NCI-H128 (cell line): Measurements from ENCODE around the gene KCNQ1OT1.

ENCODE experiments used
- DNase-seq: peaks from one replicate; lab custom pipeline; 2025; ENCODE audit not compliant: unreplicated experiment; lab: John Stamatoyannopoulos, UW

KCNQ1OT1 gene

DNA sequence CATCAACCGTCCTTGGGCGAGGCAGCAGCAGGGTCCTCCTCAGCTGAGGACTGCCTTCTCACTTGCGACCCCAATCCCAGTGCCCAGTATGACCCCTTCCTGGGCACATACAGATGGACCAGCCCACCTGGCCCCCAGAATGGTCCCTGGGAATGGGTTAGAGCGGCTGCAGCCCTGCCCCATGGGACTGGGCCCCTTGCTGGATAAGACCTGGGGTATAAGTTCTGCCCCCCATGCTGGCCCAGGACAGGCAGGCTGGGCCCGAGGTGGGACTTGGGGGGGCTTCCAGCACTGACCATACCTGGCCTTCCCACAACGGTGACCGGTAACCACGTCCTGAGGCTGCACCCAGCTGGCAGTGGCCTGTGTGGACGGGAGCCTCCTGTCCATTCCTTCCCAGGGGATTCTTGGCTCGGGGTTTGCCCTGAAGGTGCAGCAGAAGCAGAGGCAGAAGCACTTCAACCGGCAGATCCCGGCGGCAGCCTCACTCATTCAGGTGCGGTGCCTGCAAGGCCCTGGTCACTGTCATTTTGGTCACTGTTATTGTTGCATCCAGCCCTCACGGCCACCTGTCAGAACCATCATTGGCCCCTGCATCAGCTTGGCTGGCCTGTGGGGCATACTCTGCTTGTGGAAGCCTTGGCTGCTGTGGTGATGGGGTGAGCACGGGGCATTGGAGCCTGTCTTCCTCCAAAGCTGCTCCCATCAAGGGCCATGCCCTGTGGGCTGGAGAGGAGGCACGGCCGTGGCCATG is 114.8 kb downstream of the KCNQ1OT1 start:
- no peak for DNase-seq

DNA sequence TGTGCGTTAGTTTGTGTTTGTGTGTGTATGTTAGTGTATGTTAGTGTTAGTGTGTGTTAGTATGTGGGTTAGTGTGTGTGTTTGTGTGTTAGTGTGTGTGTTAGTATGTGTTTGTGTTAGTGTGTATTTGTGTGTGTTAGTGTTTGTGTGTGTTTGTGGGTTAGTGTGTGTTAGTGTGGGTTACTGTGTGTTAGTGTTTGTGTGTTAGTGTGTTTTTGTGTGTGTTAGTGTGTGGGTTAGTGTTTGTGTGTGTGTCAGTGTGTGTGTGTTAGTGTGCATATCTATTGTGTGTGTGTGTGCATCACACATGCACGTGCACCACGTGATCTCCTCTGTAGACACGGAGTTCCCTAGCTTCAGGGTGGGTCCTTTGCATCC is 115.4 kb downstream of the KCNQ1OT1 start:
- DNase-seq = no peak

DNA sequence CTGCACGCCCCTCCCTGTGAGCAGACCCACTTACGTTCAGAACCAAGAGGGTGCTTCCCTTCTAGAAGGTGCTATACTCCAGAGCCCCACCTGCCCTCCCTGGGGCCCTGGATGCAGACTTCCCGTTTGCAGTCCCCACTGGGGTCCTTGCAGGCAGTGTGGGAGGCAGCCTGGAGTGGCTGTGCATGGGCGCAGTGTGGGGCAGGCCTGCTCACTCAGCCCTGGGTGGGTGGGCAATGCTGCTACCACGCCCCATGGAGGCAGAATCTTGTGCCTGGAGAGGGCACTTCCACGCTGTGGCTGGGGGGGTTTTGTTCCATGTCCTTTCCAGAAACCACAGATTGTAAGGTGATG is 116.2 kb downstream of the KCNQ1OT1 start:
- no peak for DNase-seq

DNA sequence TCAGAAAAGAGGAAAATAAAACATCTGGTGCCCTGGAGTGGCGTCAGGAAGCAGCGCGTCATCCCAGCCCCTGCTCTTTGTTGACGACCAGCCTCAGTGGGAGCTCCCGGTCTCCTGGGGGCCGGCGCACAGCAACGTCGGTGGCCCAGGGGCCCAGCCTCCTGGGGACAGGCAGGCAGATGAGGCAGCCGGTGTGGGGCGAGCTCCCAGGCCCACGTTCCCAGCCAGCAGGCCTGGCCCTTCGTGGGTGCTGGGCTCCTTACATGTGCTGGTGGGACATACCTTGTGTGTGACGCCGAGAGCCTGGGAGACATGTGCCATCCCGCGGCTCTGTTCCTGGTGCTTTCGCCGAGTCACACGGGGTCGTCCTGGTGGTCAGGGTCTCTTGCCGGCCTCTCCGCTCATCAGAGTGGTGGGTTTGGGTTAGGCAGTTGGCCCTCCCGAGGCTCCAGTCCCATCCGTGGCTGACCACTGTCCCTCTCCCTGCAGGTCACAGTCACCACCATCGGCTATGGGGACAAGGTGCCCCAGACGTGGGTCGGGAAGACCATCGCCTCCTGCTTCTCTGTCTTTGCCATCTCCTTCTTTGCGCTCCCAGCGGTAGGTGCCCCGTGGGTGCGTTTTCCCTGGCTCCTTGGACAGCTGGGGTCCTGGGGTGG is 116.7 kb downstream of the KCNQ1OT1 start:
- no peak for DNase-seq

DNA sequence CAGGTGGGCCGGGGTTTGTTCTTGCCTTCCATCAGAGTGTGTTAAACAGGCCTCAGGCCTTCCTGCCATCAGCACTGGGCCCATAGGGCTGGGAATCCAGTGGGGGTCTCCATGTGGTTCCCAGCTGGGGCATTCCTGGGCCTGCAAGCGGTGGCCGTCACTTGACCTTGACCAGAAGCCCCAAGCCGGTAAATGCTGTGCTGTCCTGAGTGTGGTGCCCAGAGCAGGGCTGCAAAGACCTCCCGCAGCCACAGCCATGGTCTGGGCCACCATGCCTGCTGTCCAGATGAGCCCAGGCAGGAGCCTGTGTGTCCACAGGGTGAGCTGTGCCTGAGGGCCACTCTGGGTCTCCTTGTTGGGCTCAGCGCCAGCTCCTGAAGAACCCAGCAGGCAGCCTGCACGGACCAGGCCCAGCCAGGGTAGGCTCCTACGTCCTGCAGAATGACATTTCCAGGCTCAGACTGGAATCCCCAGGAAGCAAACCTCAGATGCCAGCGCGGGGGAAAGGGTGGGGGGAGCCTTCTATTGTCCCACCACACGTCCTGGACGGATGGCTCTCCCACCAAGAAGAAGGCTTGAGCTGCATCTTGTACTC is 117.3 kb downstream of the KCNQ1OT1 start:
- DNase-seq = no peak

DNA sequence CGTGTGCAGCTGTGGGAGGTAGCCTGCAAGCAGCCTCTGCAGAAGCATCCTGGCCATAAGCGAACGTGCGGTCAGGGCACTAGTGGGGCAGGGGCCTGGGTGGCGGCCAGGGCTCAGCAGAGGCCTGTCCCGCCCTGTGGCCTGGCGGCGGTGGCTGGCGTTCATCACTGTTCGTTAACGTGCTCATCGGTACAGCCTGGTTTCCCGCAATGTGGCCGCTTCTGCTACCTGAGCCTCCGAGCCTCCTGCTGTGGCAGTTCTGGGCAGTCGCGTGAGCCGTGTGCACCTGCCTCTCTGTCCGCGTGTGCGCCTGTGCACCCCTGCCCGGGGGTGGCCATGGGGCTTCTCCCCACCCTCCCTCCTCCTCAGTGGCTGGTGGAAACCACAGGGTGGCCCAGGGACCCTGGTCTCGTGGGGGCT is 117.9 kb downstream of the KCNQ1OT1 start:
- DNase-seq = no peak

DNA sequence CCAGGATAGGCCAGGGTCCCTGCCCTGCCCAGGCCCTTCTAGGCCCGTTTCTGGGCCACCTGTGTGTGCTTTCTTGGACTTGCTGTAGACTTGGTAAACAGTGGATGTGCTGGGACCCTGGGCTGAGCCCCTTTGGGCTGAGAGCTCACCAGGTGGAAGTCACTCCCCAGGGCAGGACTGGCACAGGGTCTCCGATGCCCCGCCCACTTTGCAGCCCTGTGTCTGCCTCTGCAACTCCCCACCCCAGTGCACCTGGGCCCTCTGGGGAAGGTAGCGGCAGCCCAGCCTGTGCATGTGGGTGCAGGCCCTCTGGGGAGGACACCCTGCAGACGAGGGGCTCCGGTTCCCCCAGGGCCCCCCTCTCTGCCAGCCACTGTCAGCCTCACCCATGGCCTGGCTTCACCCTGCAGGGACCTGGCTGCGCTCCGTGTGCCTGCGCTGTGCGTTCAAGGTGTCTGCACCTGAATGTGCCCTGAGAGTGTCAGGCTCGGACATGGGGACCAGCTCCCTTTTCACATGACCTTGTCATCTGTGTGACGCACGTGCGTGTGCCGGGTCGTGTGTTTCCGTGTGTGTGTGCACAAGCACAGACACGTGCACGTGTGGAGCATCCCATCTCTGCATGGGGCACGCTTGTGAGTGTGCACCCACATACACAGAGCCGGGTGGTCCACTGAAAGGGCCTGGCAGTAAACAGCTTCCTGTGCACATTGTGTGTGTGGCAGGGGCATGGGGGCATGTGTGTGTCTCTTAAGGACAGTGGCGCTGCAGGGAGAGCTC is 118.5 kb downstream of the KCNQ1OT1 start:
- no peak for DNase-seq

DNA sequence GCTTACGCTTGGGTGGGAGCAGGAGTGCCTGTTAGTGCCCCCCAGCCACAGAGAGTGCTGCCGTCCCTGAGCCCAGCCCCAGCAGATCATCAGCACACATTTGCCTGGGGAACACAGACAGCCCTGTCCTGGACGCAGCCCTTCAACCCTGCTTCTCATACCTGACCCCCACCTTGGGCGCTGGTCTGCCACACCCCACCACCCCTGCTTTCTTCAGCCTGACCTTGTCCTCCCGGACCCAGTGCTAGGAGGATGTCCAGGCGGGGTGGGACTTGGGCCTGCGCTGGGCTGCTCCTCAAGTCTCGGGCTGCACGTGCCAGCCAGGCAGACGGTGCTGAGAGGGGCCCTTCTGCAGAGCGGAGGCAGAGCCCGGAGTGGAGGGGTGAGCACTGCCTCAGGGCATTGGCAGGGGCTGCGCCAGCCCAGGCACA is 119.2 kb downstream of the KCNQ1OT1 start:
- no peak for DNase-seq

DNA sequence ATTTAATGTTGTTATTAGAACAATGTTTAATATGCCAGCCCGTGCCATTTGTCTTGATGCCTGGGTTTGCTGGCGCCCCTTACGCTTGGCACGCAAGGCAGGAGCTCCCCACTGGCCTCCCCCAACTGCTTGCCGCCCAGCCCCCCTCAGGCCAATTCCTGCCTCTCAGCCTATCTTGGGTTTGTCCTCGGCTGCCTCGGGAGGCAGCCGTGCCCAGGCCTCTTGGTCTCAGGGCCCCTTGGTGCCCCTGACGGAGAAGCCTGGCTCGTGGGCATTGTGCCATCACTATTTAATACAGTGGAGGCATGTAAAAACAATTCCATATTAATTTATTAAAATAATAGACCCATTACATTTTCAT is 119.8 kb downstream of the KCNQ1OT1 start:
- DNase-seq = no peak

DNA sequence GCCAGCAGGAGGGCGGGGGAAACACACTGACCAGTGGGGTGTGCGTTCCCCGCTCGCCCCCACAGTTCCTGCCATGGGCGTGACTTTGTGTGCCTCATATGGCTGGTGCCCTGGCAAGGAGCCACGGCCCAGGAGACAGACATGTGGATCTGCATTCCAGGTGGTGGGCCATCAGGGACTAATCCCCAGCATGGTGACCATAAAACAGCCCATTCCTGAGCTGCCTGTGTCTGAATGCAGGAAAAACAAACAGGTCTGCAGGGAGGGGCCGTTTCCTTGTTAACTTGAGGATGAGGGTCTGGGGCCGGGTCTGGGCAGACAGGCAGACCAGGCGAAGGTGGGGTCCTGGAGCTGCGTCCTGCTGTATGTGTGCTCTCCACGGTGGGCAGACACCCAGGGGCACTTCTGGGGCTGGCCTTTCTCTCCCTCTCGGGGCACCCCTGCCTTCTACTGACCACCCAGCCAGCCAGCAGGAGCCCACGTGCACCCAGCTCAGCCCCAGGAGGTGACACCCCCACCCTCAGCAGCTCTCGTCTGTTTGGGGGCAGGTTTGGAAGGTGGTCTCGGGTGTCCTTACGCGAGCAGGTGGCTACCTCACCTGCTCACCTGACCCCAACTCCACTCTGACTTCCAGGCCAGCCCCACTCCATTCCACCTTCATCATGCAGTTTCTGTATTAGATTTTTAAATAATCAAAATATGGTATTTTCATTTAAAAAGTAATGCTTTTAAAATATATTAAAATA is 120.3 kb downstream of the KCNQ1OT1 start:
- no peak for DNase-seq

DNA sequence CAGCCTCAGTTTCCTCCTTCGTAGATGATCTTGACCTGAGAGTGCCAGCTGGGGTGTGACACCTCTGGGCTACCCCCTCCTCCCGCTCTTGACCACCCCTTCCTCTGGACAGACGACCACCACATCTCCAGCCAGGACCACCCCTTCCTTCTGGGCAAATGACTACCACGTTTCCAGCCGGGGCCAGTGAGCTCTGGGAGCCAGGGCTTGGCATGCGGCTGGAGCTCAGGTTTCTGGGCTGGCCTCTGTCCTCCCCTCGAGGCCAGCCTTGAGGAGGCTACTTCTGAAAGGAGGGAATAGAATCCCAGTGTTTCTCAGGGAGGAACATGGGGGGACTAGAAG is 120.9 kb downstream of the KCNQ1OT1 start:
- no peak for DNase-seq

DNA sequence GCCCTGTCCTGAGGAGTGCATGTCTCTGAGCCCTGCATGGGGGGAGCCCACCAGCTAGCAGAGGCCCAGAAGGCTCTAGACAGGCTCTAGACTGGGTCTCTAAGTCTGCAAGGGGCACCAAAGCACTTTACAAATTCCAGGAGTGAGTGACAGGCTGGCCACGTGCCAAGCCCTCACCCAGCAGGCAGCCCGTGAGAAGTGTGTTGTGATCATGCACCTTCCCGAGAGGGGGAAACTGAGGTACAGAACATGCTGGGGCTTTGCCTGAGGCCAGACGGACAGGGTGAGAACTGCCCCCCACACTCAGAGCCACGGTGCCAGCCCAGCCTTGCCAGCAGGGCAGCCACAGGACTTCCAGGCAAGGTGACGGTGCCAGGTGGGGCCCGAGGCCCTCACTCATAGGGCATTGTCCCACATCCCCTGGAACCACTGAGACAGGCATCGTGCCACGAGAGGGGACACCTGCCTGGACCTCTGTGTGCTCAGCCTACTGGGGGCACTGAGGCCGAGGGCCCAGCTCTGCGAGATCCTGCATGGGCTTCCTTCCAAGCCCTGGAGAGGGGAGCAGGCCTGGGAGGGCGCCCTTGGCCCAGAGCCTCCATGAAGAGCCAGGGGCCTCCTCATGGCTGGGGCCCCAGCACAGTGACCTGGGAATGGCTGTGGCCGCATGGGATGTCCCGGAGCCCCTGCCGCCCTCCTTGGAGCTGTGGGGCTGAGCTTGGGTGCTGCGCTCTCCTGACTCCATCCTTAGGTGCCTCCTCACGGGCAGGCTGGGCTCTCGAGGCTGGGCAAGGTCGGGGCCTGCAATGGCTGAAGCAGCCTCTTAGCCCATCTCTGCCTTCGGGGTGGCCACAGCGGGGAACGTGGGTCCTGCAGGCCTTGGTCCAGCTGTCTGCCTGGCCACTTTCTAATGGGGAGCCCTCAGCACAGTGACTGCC is 121.5 kb downstream of the KCNQ1OT1 start:
- no peak for DNase-seq

DNA sequence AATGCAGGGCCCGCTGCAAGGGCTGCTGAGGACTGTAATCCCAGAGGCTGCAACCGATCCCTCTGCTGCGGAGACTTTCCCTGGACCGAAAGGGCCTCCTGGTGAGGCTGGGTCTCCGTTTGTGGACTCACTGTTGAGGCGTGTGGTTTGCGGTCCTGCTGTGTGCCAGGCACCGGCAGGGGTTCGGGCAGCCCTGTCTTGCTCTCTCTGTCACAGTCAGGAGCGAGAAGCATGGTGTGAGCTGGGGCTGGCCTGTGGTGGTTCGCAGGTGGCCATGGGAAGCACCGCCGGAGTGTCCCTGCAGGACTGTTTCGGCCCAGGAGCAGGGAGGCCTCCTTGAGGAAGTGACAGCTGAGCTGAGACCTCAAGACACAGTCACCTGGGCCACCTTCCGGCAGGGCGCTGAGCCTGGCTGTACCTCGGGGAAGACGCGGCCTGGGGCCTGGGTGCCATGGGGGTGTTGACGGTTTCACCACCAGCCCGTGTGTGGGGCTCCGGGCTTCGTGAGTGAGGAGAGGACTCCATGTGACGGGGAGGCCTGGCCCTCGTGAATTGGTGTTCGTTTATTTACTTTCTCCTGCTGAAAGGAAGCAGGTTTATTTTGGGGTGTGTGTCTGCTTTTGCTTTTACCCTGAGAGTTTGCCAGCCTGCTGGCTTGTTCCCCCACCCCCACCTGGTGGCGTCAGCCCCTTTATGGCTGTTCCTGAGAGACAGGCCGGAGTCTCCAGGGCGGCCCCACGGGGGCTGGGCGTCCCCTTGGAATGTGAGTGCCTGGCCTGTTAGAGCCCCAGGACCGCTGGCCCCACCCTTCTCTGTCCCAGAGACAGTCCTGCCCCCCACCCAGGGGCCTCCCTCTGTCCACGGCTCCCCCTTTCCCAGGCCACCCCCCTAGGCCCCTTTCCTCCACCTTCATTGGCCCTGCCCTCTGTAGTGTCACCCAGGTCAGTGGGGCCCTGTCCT is 122.5 kb downstream of the KCNQ1OT1 start:
- no peak for DNase-seq

DNA sequence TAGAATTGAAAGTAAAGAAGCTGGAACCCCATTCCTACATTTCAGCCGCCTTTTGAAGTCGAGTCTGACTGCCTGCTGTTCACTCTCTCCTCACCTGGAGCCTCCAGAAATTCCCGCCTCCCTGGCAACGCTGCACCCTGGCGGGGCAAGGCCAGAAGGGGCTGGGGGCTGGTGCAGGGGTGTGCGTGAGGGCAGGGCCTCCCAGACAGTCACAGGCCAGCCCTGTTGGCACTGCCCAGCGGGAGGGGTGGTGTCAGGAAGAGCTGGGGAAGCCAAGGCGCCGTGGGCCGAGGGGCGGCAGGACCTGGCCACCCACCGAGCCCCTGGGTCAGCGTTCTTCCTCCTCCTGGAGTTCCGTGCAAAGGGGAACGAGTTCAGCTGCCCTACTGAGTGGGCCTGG is 123.2 kb downstream of the KCNQ1OT1 start:
- no peak for DNase-seq

DNA sequence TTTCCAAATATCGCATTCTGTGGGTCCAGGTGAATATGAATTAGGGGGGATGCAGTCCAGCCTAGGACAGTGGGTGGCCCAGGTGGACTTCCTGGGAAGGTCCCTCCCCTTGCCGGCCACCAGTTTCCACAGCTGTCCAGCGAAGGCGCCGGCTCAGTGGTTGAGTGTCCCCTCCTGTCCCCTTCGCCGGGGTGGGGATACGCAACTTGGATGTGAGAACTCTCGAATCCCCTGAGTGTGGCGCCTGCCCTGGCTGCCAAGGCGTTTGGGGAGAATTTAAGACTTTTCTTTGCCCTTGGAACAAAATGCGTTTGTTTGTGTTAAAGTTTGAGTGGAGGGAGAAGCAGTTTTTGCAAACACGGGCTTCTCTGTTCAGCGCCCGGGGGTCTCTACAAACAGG is 123.7 kb downstream of the KCNQ1OT1 start:
- no peak for DNase-seq

DNA sequence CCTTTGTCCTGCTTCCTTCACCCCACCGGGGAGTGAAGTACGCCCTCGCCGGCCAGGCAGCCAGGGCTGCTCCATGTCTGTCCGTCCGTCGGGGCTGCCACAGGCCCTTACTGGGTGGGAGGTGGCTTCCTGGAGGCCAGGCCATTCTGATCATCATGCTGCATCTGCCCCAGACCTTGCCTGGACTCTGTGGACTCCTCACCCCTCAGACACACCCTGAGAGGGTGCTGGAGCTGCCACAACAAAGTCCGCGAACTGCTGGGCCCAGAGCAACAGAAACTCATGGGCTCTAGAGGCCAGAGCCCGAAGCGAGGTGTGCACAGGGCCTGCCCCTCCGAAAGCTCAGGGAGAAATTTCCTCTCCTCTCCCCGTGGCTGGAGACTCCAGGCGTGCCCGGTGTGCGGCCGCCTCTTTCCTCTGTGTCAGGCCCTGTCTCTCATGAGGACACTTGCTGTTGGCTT is 124.2 kb downstream of the KCNQ1OT1 start:
- DNase-seq = no peak

DNA sequence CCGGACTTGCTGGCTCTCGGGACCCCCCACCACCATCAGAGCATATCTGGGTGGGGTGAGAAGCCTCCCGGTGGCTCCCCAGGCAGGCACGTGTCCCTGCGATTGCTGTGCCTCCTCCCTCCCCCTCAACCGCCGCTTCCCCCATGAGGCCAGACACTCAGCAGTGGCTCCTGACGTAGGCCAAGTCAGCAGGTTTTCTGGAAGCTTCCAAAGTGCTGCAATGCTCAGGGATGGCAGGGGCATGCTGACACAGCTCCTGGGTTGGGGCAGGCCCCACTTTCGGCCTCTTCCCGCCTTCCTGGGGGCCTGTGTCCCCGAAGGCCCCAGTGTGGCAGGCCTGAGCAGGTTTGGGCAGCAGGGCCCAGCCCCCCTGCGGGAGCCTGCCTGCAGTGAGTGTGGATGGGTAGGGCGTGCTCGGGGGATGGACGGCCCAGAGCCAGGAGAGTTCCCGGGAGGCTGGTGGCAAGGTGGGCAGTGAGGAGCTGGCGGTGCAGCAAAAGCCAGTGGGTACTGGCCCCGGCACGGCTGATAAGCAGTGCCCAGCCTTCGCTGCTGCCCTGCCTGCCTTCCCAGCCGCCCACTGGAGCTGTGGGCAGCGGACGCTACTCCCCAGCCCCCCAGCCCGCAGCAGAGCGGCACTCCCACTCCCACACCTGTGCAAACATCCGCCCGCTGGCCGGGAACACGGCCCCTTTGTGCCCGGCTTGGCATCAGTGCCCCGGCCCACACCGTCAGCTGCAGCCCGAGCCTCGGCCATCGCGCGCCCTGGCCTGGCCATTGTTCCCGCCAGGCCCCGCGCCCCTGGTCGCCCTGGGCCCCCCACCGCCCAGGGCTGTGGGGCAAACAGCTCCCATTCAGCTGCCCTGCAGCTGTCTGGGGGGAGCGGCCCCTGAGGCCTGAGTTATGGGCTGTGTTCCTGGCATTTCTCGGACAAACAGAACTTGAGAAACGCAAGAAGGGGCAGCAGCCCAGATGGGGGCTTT is 125.0 kb downstream of the KCNQ1OT1 start:
- no peak for DNase-seq
